Bronchial epithelial cell (primary cell): ENCODE results near the gene AICDA. TPM values are rescaled to one million over a fixed set of nuclear protein-coding genes. Genes with fewer than 3 reads are reported as not detected.

ENCODE experiments used
- DNase-seq: peaks from one replicate; pipeline ENCODE4 v3.0.0-alpha.2; 2010; ENCODE audit warnings: low read depth
- FAIRE-seq: peaks from 2 replicates; lab custom pipeline; 2011; peaks lifted over from hg19 to GRCh38; lab: Jason Lieb, UNC
- H3K27me3 ChIP-seq: 2 replicates; pipeline ENCODE4 v1.5.1; 2011; ENCODE audit warnings: low read length; ENCODE audit not compliant: control insufficient read depth, insufficient read depth
- H3K36me3 ChIP-seq: 2 replicates; pipeline ENCODE4 v1.5.1; 2011; ENCODE audit warnings: low read length; ENCODE audit not compliant: control insufficient read depth, insufficient read depth
- H3K4me3 ChIP-seq: 2 replicates; pipeline ENCODE4 v1.5.1; 2011; ENCODE audit warnings: mild to moderate bottlenecking, low read depth, low read length, control low read depth
- CTCF ChIP-seq: IDR thresholded peaks from 2 replicates; pipeline ENCODE4 v1.5.1; 2011; ENCODE audit warnings: mild to moderate bottlenecking, moderate library complexity, low read length, control low read depth, inconsistent platforms; ENCODE audit not compliant: insufficient read depth, severe bottlenecking
- total RNA-seq: library from RNA; depleted of rRNA; stranded (reverse); fragments of >200 nt; gene quantifications from 2 replicates; pipeline ENCODE4 v1.2.1, GENCODE V29; 2014

Gene AICDA
- total RNA-seq, 1 donor from 2014 or later, result not detected

GRCh38 chr12:8561011-8561410 is 51.6 kb downstream of the AICDA start:
- Histone ChIP-seq H3K4me3 (no peak overlapping the region), H3K36me3 (no peaks in the 10 kb centered on the region), H3K27me3 (no peaks in the 10 kb centered on the region)
- no peak for TF ChIP-seq CTCF
- DNase-seq (no peak), FAIRE-seq (no peak)

- Histone ChIP-seq H3K4me3 (no peak overlapping the region), H3K36me3 (no peaks in the 10 kb centered on the region), H3K27me3 (no peaks in the 10 kb centered on the region)
- TF ChIP-seq CTCF, result no peak
- no peak for DNase-seq
- FAIRE-seq, result no peak
Observed at GRCh38 chr12:8559676-8560075, 53.0 kb downstream of the AICDA start.

- Histone ChIP-seq H3K27me3 (no peaks in the 10 kb centered on the region), H3K4me3 (no peak overlapping the region), H3K36me3 (no peaks in the 10 kb centered on the region)
- peak; percentile 28 for DNase-seq
- no peak for FAIRE-seq
- no peak for TF ChIP-seq CTCF
Observed at GRCh38 chr12:8556531-8557097, 56.0 kb downstream of the AICDA start.

GRCh38 chr12:8554451-8555195 is 58.0 kb downstream of the AICDA start:
- H3K36me3 ChIP-seq, result no peaks in the 10 kb centered on the region
- no peak for FAIRE-seq
- no peak for TF ChIP-seq CTCF
- H3K27me3 ChIP-seq, result no peaks in the 10 kb centered on the region
- no peak overlapping the region for H3K4me3 ChIP-seq
- peak; percentile 56 for DNase-seq

GRCh38 chr12:8553088-8553627 is 59.5 kb downstream of the AICDA start:
- H3K4me3 ChIP-seq, result no peak overlapping the region
- H3K36me3 ChIP-seq, result no peaks in the 10 kb centered on the region
- DNase-seq, result no peak
- TF ChIP-seq CTCF, result no peak
- no peak for FAIRE-seq
- no peaks in the 10 kb centered on the region for H3K27me3 ChIP-seq

Other genes with a start within 250 kb of the AICDA start
- gene CLEC6A, start 156.9 kb downstream of the AICDA start, total RNA-seq, result under 0.01 TPM in 1 of 2 replicates, not detected in the other
- not detected in 2 replicates for gene CLEC4D, start 99.4 kb downstream of the AICDA start, total RNA-seq
- gene CLEC4E, start 72.0 kb downstream of the AICDA start, total RNA-seq, result not detected in 2 replicates
- 6.6 and 9.0 TPM in 2 replicates for gene MFAP5, start 50.0 kb upstream of the AICDA start, total RNA-seq
- gene RIMKLB, start 85.1 kb upstream of the AICDA start, total RNA-seq, result 36.7 and 42.6 TPM in 2 replicates
- gene A2ML1, start 209.8 kb upstream of the AICDA start, total RNA-seq, result 61.9 and 258 TPM in 2 replicates